ENCODE data around the gene FBXL7. TPM values are rescaled to one million over a fixed set of nuclear protein-coding genes. Genes with fewer than 3 reads are reported as not detected.

The FBXL7 gene
- total and polyA plus RNA-seq, 10 donors: 1.1 to 12.9 (median 8.3) TPM

GRCh38 chr5:15533129-15533893, 33.3 kb downstream of the FBXL7 start:
- H3K9me3 ChIP-seq: peaks cover 0 to 24% (median 9%) of the 10 kb centered on the region in 8 donors
- no peak overlapping the region for H3K27ac ChIP-seq
- no peak for DNase-seq
- TF ChIP-seq, protein P1, sequence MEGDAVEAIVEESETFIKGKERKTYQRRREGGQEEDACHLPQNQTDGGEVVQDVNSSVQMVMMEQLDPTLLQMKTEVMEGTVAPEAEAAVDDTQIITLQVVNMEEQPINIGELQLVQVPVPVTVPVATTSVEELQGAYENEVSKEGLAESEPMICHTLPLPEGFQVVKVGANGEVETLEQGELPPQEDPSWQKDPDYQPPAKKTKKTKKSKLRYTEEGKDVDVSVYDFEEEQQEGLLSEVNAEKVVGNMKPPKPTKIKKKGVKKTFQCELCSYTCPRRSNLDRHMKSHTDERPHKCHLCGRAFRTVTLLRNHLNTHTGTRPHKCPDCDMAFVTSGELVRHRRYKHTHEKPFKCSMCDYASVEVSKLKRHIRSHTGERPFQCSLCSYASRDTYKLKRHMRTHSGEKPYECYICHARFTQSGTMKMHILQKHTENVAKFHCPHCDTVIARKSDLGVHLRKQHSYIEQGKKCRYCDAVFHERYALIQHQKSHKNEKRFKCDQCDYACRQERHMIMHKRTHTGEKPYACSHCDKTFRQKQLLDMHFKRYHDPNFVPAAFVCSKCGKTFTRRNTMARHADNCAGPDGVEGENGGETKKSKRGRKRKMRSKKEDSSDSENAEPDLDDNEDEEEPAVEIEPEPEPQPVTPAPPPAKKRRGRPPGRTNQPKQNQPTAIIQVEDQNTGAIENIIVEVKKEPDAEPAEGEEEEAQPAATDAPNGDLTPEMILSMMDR (IDR thresholded peaks at IDR 0.05 in 8 of 11, conservative IDR thresholded peaks at IDR 0.05 in 3 of 11): no peak
- TF ChIP-seq POLR2AphosphoS5 (IDR thresholded peaks at IDR 0.05) (no peak), POLR2A (IDR thresholded peaks at IDR 0.05) (no peak)
- H3K36me3 ChIP-seq: no peaks in the 10 kb centered on the region
- intact Hi-C loops (cut with DNase I; ENCODE audit: low total_unique reads): no loop called here
- H3K4me3 ChIP-seq: no peak overlapping the region
- WGBS, 5 donors: 62 to 80% (median 69%) methylated on average over 5 of the region's 5 CpGs
- no peaks in the 10 kb centered on the region for H3K27me3 ChIP-seq (replicated peaks in 1 of 7)
- no peaks in the 10 kb centered on the region for H3K4me1 ChIP-seq

DNA sequence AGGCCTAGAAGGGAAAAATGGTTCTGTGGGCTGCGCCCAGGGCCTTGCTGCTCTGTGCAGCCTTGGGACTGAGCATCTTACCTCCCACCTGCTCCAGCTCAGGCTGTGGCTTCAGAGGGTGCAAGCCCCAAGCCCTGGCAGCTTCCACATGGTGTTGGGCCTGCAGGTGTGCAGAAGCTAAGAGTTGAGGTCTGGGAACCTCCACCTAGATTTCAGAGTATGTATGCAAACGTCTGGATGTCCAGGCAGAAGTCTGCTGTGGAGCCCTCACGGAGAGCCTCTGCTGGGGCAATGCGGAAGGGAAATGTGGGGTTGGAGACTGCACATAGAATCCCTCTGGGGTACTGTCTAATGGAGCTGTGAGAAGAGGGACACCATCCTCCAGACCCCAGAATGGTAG, 36.0 kb downstream of the FBXL7 start:
- H3K4me1 ChIP-seq: no peaks in the 10 kb centered on the region
- WGBS, 5 donors: 82 to 96% (median 93%) methylated on average over 1 to 4 of the region's 4 CpGs
- no peaks in the 10 kb centered on the region for H3K27me3 ChIP-seq (replicated peaks in 1 of 7)
- H3K4me3 ChIP-seq: no peak overlapping the region
- TF ChIP-seq POLR2AphosphoS5 (IDR thresholded peaks at IDR 0.05) (no peak), POLR2A (IDR thresholded peaks at IDR 0.05) (no peak)
- TF ChIP-seq, protein P1 (IDR thresholded peaks at IDR 0.05 in 8 of 11, conservative IDR thresholded peaks at IDR 0.05 in 3 of 11): no peak
- no peak for DNase-seq
- intact Hi-C loops (cut with DNase I; ENCODE audit: low total_unique reads): no loop called here
- no peak overlapping the region for H3K27ac ChIP-seq
- H3K36me3 ChIP-seq: no peaks in the 10 kb centered on the region
- peaks cover 0 to 24% (median 8%) of the 10 kb centered on the region in 8 donors for H3K9me3 ChIP-seq

DNA sequence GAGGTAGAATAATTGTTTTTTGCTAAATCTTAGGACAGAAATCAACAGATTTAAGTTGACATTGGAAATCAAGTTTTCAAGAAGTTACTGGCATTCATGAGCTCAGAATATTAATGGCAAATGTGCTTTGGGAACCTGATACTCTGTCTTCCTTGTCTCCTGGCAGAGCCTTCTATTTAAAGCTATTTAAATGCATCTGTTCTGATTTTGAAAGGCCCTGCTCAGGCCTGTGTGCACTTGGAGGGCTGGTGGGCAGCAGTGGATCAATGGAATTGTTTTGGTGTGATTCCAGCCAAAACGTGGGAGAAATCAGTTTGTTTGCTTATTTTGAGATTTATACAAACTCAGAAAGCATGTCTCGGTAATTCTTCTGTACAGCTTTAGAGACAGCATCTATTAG, 38.5 kb downstream of the FBXL7 start:
- DNase-seq: no peak
- H3K27me3 ChIP-seq (replicated peaks in 1 of 7): no peaks in the 10 kb centered on the region
- no peaks in the 10 kb centered on the region for H3K36me3 ChIP-seq
- WGBS, 5 donors: 56 to 74% (median 66%) methylated on average over 2 of the region's 2 CpGs
- H3K9me3 ChIP-seq: peaks cover 0 to 24% (median 8%) of the 10 kb centered on the region in 8 donors
- H3K4me1 ChIP-seq: no peaks in the 10 kb centered on the region
- intact Hi-C loops (cut with DNase I; ENCODE audit: low total_unique reads): no loop called here
- TF ChIP-seq POLR2AphosphoS5 (IDR thresholded peaks at IDR 0.05): no peak
- TF ChIP-seq POLR2A (IDR thresholded peaks at IDR 0.05): no peak
- TF ChIP-seq, protein P1 (IDR thresholded peaks at IDR 0.05 in 8 of 11, conservative IDR thresholded peaks at IDR 0.05 in 3 of 11): no peak
- no peak overlapping the region for H3K27ac ChIP-seq
- no peak overlapping the region for H3K4me3 ChIP-seq

DNA sequence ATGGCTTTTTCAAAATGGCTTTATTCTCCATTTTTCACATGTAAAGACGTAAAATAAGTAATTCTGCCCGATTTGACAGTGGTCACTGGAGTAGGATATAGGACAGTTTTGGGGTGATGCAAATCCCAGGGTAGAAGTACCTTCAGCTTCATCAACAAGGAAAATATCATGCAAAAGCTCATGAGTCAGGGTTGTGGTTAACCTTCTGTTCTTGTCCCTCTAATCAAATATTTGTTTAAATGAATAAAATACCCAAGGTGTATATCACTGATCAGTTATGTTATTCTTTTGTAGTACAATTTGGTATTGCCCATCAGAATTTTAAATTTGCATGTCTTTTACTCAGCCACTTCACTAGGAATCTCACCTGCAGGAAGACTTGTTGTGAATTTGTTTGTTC, 40.0 kb downstream of the FBXL7 start:
- WGBS, 5 donors: 64 to 86% (median 81%) methylated on average over 2 of the region's 2 CpGs
- peaks cover 0 to 26% (median 8%) of the 10 kb centered on the region in 8 donors for H3K9me3 ChIP-seq
- no peaks in the 10 kb centered on the region for H3K36me3 ChIP-seq
- intact Hi-C loops (cut with DNase I; ENCODE audit: low total_unique reads): no loop called here
- no peak overlapping the region for H3K27ac ChIP-seq
- H3K4me3 ChIP-seq: no peak overlapping the region
- TF ChIP-seq POLR2AphosphoS5 (IDR thresholded peaks at IDR 0.05) (no peak), POLR2A (IDR thresholded peaks at IDR 0.05) (no peak)
- TF ChIP-seq, protein P1 (IDR thresholded peaks at IDR 0.05 in 8 of 11, conservative IDR thresholded peaks at IDR 0.05 in 3 of 11): no peak
- H3K27me3 ChIP-seq (replicated peaks in 1 of 7): no peaks in the 10 kb centered on the region
- no peaks in the 10 kb centered on the region for H3K4me1 ChIP-seq
- DNase-seq: no peak

Data from spleen (tissue), 11 donors.